Cerebellar cortex (tissue), 1 donor: ENCODE data around the gene ESPL1.

ENCODE experiments used
- DNase-seq: peaks from one replicate; pipeline ENCODE4 v3.0.0-alpha.2; 2015; ENCODE audit warnings: low spot score

Gene ESPL1

GRCh38 chr12:53231921-53232645 lies 36.0 kb upstream of the ESPL1 start, which contains the start of gene RARG:
Gene RARG (minus strand): TSS chr12:53232209. CDS start chr12:53227545, 4,664 bp downstream.
- DNase-seq = peak; percentile 77

DNA sequence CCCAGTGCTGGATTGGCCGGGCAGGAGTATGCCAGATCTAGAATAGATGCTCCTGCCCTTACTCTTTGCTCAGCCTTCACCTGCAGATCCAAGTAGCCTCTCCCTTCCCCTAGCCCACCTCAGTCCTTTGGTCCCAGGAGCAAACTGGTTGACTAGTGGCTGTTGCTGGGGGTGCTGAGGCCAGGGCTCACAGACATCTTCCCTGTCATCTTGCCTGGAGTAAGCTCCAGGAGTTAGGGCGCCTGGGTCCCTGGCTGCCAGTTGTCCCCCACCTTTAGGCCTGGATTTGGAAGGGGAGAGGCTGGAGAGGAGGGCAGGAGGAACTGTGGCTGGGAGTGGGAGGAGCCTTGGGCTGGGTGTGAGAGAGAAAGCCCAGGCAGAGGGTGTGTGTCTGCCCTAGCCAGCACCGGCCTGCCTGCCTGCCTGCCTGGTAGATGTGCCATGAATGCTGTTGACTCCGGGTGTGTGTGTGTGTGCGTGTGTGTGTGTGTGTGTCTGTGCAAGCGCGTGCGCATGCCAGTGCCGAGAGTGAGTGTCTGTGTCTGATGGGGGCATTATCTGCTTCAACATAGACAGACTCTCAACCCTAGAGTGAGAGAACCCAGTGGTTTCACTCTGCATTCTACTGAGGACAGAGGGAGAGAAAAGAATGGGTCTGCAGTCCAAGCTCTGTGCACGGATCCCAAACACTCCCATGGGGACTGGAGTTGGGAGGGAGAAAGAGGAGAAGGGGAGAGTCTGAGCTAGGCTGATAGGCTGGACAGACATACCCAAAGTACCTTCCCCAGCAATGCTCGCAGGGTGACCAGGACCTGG lies 35.2 kb upstream of the ESPL1 start:
- DNase-seq = peak; percentile 74

DNA sequence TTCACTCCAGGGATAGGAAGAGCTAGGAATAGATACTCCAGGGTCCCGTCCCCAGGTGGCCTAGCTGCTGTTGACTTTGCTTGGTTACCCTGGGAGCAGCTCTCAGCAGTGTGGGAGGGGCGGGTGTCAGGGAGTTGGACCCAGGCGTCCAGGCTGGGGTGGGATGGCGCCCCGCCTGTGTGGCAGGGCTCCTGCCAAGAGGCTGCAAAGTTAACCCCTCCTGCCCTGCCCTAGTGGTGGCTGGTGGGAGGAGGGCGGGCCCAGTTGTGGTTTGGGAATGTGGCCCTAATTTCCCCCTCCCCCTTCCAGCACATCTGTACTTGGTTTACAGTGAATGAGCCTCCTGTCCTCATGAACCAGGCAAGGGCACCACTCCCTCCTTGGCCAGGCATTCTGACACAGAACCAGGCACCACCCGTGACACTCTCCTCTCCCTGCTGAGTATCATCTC lies 34.4 kb upstream of the ESPL1 start:
- no peak for DNase-seq

- DNase-seq = no peak
Measured at GRCh38 chr12:53234271-53234914, 33.7 kb upstream of the ESPL1 start.

- DNase-seq = no peak
Measured at GRCh38 chr12:53235164-53235563, 32.9 kb upstream of the ESPL1 start.

GRCh38 chr12:53235742-53236442 lies 32.2 kb upstream of the ESPL1 start:
- DNase-seq = no peak

DNA sequence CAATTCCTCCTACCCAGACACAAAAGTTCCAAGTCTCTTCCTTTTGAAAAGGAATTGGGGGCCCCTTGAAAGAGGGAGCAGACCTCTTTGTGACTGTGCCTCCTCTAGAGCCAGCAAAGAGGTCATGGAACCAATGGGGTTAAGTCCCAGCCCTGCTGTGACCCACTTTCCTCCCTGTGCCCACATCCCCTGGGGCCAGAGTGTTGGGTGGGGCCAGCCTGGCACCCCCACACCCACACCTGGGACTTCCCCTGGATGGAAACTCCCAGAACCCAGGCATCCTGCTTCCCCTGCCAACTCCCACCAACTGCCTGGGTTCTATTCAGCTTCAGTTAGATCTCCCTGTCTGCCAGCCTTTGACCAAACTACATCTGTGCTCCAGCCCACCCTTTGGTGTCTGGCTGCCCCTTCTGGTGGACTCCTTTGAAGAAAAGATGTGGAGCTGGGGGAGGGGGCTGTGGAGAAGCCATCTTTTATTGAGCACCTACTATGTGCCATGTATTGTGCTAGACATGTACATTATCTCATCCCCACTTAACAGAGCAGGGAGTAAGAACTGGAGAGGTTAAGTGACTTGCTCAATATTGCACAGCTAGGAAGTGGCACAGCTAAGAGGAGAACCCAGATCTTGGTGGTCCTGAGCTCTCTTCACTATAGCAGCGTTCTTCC lies 31.5 kb upstream of the ESPL1 start:
- no peak for DNase-seq

GRCh38 chr12:53239643-53240258 lies 28.3 kb upstream of the ESPL1 start:
- DNase-seq = no peak

- DNase-seq = no peak
Measured at GRCh38 chr12:53241623-53242412, 26.3 kb upstream of the ESPL1 start.

DNA sequence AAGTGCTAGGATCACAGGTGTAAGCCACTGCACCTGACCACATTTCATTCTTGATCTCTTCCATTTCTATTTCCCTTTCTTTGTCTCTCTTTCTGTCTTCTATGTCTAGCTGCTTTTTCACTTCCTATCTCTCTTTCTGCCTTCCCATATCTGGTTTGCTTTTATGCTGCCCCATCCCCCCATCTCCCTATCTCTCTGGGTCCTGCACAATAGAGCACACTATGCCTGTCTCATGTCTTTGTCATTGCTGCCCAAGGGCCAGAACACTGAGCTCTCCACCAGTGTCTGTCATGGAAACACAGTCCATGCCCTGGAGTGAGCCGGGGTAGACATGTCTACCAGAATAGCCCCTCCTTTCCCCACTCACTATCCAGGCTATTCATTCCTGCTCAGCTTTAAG lies 23.8 kb upstream of the ESPL1 start:
- DNase-seq = no peak

GRCh38 chr12:53245286-53245685 lies 22.8 kb upstream of the ESPL1 start:
- DNase-seq = no peak

DNA sequence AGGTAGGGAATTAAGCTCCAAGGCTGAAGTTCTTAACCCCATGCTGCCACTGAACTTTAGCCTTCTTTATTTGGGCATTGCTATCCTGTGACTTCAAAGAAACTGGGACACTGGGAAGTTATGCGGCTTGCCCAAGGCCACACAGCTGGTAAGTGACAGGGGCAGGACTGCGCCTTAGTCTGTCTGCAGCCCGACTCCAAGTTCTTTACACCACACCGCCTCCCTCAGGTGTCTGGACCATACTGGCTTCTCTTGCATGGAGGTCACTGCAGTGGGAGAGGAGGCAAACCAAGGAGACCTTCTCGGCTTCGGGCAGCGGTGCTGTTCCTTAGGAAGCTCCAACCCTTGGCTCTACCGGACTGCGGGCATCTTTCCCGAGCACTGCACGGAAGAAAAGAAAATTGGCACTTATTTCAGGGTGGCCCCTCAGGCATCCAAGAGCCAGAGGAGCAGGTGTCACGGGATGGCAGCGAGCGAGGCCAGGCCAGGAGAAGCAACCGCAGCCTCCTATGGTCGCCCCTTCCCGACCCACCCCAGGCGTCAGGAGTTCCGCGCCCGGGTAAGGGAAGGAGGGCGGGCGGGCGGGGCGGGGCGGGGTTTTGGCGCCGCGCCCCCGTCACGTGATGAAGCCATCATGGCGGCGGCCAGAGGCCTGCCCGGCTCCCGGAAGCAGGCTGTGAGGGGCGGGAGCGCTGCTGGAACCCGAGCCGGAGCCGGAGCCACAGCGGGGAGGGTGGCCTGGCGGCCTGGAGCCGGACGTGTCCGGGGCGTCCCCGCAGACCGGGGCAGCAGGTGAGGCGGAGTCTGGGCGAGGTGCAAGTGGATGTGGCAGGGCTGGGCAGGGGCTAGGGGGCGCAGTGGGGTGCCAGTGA lies 16.4 kb upstream of the ESPL1 start:
- DNase-seq = peak; percentile 87

DNA sequence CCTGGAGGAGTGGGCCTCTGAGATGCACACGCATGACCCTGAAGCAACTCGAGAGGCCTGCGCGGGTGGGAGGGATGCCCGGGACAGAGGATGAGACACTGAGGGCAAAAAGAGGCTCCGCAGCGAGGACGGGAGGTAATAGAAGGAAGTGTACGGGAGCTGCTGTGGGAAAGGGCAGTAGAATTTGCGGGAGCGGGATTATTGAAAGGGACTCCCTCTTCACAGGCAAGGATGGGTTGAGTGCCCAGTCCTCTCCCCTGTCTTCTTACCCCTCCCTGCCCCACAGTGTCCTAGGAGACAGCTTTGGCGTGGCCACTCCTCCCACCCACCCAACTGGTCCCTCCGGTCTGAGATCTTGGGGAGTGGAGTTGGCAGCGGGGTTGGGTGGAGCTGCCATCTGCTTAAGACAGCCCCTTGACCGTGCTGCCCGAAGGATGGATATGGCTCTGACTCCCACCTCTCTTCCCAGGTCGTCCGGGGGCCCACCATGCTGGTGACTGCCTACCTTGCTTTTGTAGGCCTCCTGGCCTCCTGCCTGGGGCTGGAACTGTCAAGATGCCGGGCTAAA lies 15.7 kb upstream of the ESPL1 start:
- DNase-seq = no peak

DNA sequence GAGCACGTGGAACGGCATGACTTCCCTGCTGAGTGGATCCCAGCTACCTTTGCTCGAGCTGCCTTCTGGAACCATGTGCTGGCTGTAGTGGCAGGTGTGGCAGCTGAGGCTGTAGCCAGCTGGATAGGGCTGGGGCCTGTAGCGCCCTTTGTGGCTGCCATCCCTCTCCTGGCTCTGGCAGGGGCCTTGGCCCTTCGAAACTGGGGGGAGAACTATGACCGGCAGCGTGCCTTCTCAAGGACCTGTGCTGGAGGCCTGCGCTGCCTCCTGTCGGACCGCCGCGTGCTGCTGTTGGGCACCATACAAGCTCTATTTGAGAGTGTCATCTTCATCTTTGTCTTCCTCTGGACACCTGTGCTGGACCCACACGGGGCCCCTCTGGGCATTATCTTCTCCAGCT lies 14.8 kb upstream of the ESPL1 start:
- DNase-seq = no peak

- no peak for DNase-seq
Measured at GRCh38 chr12:53254816-53255545, 13.1 kb upstream of the ESPL1 start.

DNA sequence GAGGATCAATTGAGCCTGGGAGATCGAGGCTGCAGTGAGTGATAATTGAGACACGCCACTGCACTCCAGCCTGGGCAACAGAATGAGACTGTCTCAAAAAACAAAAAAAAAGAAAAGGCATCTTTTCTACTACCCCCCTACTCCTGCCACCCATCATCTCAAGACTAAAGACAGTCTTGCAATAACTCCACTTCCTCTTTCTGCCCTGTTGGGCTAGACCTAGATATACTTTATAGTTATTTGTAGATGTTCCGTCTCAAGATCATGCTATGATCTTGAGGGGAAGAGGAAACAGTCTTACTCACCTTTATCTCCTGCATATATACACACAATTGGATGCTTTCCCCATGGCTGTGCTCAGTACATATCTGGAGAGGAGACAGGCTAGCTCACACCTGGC lies 12.1 kb upstream of the ESPL1 start:
- DNase-seq = no peak

GRCh38 chr12:53258541-53259539 lies 9.3 kb upstream of the ESPL1 start:
- DNase-seq = no peak
